Measurements from ENCODE around the gene ACOX3.

DNA sequence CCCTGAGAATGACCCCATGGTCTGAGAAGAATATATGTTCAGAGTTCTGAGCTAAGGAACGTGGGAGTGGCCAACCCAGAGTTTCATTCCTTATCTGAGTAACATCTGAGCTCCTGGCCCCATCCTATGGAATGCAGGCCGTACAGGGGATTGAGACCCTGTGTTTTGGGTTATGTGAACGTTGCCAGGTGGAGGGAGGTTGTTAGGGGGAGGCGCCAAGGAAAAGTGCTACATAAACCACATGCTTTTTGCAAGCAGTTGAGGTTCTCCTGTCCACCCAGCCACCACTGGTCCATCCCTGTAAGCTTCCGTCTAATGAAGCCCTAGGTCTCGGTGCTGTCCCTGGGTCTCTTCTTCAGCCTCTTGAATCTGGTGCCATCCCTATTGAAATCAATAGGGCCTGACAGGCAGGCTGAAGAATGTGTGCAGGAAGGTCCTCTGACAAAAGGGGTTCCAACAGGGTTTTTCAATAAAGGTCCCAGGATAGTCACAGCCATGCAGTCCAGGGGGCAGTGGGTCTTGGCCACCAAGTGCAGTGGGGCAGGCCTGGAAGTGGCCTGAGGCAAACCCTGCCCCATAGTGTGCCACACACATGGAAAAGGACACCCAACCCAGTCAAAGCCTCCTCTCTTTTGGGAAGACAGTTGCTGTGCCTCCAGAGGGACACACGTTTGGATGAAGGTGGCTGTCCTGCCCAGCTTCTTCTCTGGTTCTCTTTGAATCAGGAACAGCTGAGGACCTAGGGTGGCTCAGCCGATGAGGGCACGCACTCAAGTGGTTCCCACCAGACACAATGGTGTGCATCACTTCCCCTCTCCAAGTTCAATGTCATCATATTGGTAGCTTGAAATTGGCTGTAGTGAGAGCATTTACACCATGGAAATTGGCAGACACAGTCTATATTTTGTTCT is 117.5 kb downstream of the ACOX3 start:
- TF ChIP-seq CEBPB (IDR thresholded peaks at IDR 0.05) (no peak), JUN (IDR thresholded peaks at IDR 0.05) (no peak), E2F6 (IDR thresholded peaks at IDR 0.05; ENCODE audit: borderline replicate concordance, low read depth) (no peak), RAD21 (conservative IDR thresholded peaks at IDR 0.05 in 1 of 2, IDR thresholded peaks at IDR 0.05 in 1 of 2) (no peak), ESRRA (IDR thresholded peaks at IDR 0.05; ENCODE audit: borderline replicate concordance, low read length) (no peak), RFX5 (IDR thresholded peaks at IDR 0.05) (no peak), NR3C1 (IDR thresholded peaks at IDR 0.05) (no peak), POLR2AphosphoS2 (conservative IDR thresholded peaks at IDR 0.05; ENCODE audit: low read length) (no peak), PHF8 (IDR thresholded peaks at IDR 0.05; ENCODE audit: borderline replicate concordance, low read depth) (no peak)
- TF ChIP-seq, protein P1, sequence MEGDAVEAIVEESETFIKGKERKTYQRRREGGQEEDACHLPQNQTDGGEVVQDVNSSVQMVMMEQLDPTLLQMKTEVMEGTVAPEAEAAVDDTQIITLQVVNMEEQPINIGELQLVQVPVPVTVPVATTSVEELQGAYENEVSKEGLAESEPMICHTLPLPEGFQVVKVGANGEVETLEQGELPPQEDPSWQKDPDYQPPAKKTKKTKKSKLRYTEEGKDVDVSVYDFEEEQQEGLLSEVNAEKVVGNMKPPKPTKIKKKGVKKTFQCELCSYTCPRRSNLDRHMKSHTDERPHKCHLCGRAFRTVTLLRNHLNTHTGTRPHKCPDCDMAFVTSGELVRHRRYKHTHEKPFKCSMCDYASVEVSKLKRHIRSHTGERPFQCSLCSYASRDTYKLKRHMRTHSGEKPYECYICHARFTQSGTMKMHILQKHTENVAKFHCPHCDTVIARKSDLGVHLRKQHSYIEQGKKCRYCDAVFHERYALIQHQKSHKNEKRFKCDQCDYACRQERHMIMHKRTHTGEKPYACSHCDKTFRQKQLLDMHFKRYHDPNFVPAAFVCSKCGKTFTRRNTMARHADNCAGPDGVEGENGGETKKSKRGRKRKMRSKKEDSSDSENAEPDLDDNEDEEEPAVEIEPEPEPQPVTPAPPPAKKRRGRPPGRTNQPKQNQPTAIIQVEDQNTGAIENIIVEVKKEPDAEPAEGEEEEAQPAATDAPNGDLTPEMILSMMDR (IDR thresholded peaks at IDR 0.05), result no peak
- TF ChIP-seq, protein P2, sequence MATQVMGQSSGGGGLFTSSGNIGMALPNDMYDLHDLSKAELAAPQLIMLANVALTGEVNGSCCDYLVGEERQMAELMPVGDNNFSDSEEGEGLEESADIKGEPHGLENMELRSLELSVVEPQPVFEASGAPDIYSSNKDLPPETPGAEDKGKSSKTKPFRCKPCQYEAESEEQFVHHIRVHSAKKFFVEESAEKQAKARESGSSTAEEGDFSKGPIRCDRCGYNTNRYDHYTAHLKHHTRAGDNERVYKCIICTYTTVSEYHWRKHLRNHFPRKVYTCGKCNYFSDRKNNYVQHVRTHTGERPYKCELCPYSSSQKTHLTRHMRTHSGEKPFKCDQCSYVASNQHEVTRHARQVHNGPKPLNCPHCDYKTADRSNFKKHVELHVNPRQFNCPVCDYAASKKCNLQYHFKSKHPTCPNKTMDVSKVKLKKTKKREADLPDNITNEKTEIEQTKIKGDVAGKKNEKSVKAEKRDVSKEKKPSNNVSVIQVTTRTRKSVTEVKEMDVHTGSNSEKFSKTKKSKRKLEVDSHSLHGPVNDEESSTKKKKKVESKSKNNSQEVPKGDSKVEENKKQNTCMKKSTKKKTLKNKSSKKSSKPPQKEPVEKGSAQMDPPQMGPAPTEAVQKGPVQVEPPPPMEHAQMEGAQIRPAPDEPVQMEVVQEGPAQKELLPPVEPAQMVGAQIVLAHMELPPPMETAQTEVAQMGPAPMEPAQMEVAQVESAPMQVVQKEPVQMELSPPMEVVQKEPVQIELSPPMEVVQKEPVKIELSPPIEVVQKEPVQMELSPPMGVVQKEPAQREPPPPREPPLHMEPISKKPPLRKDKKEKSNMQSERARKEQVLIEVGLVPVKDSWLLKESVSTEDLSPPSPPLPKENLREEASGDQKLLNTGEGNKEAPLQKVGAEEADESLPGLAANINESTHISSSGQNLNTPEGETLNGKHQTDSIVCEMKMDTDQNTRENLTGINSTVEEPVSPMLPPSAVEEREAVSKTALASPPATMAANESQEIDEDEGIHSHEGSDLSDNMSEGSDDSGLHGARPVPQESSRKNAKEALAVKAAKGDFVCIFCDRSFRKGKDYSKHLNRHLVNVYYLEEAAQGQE (IDR thresholded peaks at IDR 0.05), result no peak
